Panc1 (cell line): Measurements from ENCODE around the gene TMEM156.

Source experiments
- POLR2AphosphoS5 ChIP-seq: IDR thresholded peaks from 2 replicates; pipeline ENCODE4 v1.6.1; 2012; ENCODE audit warnings: mild to moderate bottlenecking, low read depth, low read length, moderate library complexity
- SIN3A ChIP-seq: IDR thresholded peaks from 2 replicates; pipeline ENCODE4 v1.6.1; 2012; ENCODE audit warnings: low read depth, mild to moderate bottlenecking, low read length, moderate library complexity, borderline replicate concordance; ENCODE audit not compliant: insufficient read depth
- TF ChIP-seq, protein P1 (sequence below): fragments of 450-650 bp; IDR thresholded peaks from 2 replicates; pipeline ENCODE4 v1.5.1; 2017; ENCODE audit warnings: mild to moderate bottlenecking
- TF ChIP-seq, protein P2 (sequence below), 2 experiments: IDR thresholded peaks; 2 replicates each; pipeline ENCODE4 v1.6.1; 2011 to 2012; ENCODE audit warnings: low read depth in 2 of 2, control low read depth in 1 of 2, low read length in 1 of 2, mild to moderate bottlenecking in 1 of 2, moderate library complexity in 1 of 2; ENCODE audit not compliant: insufficient read depth in 1 of 2

DNA sequence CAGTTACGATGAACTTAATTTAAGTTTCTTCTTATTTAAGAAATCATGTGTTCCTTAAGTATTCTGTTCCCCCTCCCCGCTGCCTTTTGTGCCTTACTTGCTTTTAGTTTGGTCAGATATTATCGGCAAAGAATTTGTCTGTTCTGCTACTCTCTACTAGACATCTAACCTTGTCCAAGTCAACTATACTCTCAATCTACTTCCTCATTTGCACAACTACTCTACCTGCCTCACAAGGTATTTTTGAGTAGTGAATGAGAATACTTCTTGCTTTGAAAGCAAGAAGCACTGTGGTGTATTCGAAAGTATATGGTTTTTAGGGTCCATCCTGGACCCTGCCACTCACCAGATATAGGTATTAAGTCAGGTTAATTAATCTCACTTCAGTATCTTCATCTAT is 21.8 kb upstream of the TMEM156 start:
- TF ChIP-seq, protein P1, sequence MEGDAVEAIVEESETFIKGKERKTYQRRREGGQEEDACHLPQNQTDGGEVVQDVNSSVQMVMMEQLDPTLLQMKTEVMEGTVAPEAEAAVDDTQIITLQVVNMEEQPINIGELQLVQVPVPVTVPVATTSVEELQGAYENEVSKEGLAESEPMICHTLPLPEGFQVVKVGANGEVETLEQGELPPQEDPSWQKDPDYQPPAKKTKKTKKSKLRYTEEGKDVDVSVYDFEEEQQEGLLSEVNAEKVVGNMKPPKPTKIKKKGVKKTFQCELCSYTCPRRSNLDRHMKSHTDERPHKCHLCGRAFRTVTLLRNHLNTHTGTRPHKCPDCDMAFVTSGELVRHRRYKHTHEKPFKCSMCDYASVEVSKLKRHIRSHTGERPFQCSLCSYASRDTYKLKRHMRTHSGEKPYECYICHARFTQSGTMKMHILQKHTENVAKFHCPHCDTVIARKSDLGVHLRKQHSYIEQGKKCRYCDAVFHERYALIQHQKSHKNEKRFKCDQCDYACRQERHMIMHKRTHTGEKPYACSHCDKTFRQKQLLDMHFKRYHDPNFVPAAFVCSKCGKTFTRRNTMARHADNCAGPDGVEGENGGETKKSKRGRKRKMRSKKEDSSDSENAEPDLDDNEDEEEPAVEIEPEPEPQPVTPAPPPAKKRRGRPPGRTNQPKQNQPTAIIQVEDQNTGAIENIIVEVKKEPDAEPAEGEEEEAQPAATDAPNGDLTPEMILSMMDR = no peak
- TF ChIP-seq POLR2AphosphoS5 = no peak
- TF ChIP-seq, protein P2, sequence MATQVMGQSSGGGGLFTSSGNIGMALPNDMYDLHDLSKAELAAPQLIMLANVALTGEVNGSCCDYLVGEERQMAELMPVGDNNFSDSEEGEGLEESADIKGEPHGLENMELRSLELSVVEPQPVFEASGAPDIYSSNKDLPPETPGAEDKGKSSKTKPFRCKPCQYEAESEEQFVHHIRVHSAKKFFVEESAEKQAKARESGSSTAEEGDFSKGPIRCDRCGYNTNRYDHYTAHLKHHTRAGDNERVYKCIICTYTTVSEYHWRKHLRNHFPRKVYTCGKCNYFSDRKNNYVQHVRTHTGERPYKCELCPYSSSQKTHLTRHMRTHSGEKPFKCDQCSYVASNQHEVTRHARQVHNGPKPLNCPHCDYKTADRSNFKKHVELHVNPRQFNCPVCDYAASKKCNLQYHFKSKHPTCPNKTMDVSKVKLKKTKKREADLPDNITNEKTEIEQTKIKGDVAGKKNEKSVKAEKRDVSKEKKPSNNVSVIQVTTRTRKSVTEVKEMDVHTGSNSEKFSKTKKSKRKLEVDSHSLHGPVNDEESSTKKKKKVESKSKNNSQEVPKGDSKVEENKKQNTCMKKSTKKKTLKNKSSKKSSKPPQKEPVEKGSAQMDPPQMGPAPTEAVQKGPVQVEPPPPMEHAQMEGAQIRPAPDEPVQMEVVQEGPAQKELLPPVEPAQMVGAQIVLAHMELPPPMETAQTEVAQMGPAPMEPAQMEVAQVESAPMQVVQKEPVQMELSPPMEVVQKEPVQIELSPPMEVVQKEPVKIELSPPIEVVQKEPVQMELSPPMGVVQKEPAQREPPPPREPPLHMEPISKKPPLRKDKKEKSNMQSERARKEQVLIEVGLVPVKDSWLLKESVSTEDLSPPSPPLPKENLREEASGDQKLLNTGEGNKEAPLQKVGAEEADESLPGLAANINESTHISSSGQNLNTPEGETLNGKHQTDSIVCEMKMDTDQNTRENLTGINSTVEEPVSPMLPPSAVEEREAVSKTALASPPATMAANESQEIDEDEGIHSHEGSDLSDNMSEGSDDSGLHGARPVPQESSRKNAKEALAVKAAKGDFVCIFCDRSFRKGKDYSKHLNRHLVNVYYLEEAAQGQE (IDR thresholded peaks at IDR 0.05; ENCODE audit: insufficient read depth in 1 of 2, low read depth in 2 of 2, low read length in 1 of 2) = no peak
- TF ChIP-seq SIN3A = no peak
